CD4-positive, alpha-beta memory T cell (primary cell): ENCODE measurements around the gene PDE8A. TPM values are rescaled to one million over a fixed set of nuclear protein-coding genes. Genes with fewer than 3 reads are reported as not detected.

ENCODE experiments used
- CTCF ChIA-PET: fragments of 350-600 bp; sonication (Branson Sonifier 250); formaldehyde crosslinking; loops from one replicate; lab custom pipeline; 2021; ENCODE audit warnings: inconsistent platforms; ENCODE audit not compliant: partially characterized antibody; lab: Charles Lee
- POLR2A ChIA-PET: fragments of 350-600 bp; sonication (Branson Sonifier 250); formaldehyde crosslinking; loops from one replicate; lab custom pipeline; 2021; ENCODE audit not compliant: partially characterized antibody; lab: Charles Lee
- DNase-seq, 5 donors: peaks; one replicate each; pipeline versions ENCODE4 v3.0.0 to v3.0.0-alpha.2; 2020 to 2022; ENCODE audit warnings: mixed read lengths in 1 of 5
- H3K27ac ChIP-seq: one replicate; pipeline ENCODE4 v1.7.0; 2013; ENCODE audit warnings: low read depth, low read length
- H3K27me3 ChIP-seq: 2 replicates; pipeline ENCODE4 v1.7.0; 2013; ENCODE audit warnings: mild to moderate bottlenecking, low read length, moderate library complexity; ENCODE audit not compliant: insufficient read depth
- H3K36me3 ChIP-seq: 2 replicates; pipeline ENCODE4 v1.7.0; 2013; ENCODE audit warnings: mild to moderate bottlenecking, low read length, moderate library complexity; ENCODE audit not compliant: insufficient read depth
- H3K4me1 ChIP-seq: 2 replicates; pipeline ENCODE4 v1.7.0; 2013; ENCODE audit warnings: mild to moderate bottlenecking, low read length, moderate library complexity; ENCODE audit not compliant: insufficient read depth
- H3K4me3 ChIP-seq, 2 donors: one replicate each; pipeline ENCODE4 v1.7.0; 2013; ENCODE audit warnings: low read length in 2 of 2, mild to moderate bottlenecking in 1 of 2
- H3K9me3 ChIP-seq, 2 donors: one replicate each; pipeline ENCODE4 v1.7.0; 2013; ENCODE audit warnings: low read length in 2 of 2, control low read depth in 1 of 2; ENCODE audit not compliant: control insufficient read depth in 1 of 2
- H3K27ac Mint-ChIP-seq, 7 donors: one replicate each; pipeline ENCODE4 v1.8.0; 2020 to 2021; ENCODE audit warnings: mixed read lengths in 7 of 7, mild to moderate bottlenecking in 6 of 7, inconsistent platforms in 3 of 7, moderate library complexity in 3 of 7
- H3K27me3 Mint-ChIP-seq, 2 donors: one replicate each; pipeline ENCODE4 v1.8.0; 2020 to 2021; ENCODE audit warnings: mixed read lengths in 2 of 2
- H3K36me3 Mint-ChIP-seq, 2 donors: one replicate each; pipeline ENCODE4 v1.8.0; 2020 to 2021; ENCODE audit warnings: mixed read lengths in 2 of 2, inconsistent platforms in 1 of 2, mild to moderate bottlenecking in 1 of 2
- H3K4me1 Mint-ChIP-seq, 4 donors: one replicate each; pipeline ENCODE4 v1.8.0; 2020 to 2021; ENCODE audit warnings: mixed read lengths in 4 of 4, mild to moderate bottlenecking in 1 of 4
- H3K4me3 Mint-ChIP-seq, 8 donors: one replicate each; pipeline ENCODE4 v1.8.0; 2020 to 2021; ENCODE audit warnings: mixed read lengths in 8 of 8, mild to moderate bottlenecking in 7 of 8, moderate library complexity in 6 of 8, inconsistent platforms in 3 of 8
- H3K9me3 Mint-ChIP-seq, 8 donors: one replicate each; pipeline ENCODE4 v1.8.0; 2020 to 2021; ENCODE audit warnings: mixed read lengths in 8 of 8, mild to moderate bottlenecking in 5 of 8, inconsistent platforms in 3 of 8, moderate library complexity in 1 of 8
- intact Hi-C: fragments of 100-400 bp; cut with micrococcal nuclease; formaldehyde crosslinking; loops from one replicate; pipeline ENCODE4 v1.15.1; 2023
- polyA plus RNA-seq, 2 donors: library from polyadenylated mRNA; unstranded; fragments of 300-500 nt; fragmentation: Illumina TruSeq; gene quantifications; one replicate each; pipeline ENCODE4 v1.2.3, GENCODE V29; 2021
- total RNA-seq, 2 experiments: library from RNA; stranded (reverse); gene quantifications; one replicate each; pipeline ENCODE4 v1.2.3, GENCODE V29; 2021

The PDE8A gene
- 10 to 100 TPM; 39.2 to 41.3 TPM for total RNA-seq
- 1 to 10 TPM; 1.9 to 5.6 TPM for polyA plus RNA-seq

GRCh38 chr15:84981711-84982300 lies at the start of gene PDE8A:
PDE8A (plus strand) TSS chr15:84981856; CDS start chr15:84982163, 307 bp downstream.
- Histone ChIP-seq H3K36me3 (no peaks in the 10 kb centered on the region), H3K27ac (peak within 1 kb of the TSS; percentile 83), H3K4me3 (peak within 1 kb of the TSS; percentile 65 to 86), H3K27me3 (no peaks in the 10 kb centered on the region), H3K4me1 (peaks cover 48% of the 10 kb centered on the region), H3K9me3 (no peaks in the 10 kb centered on the region)
- Mint-ChIP-seq H3K9me3 (peaks cover 0 to 1% (median 0%) of the 10 kb centered on the region in 8 donors), H3K27me3 (no peaks in the 10 kb centered on the region), H3K36me3 (peaks cover 0 to 12% of the 10 kb centered on the region in 2 donors), H3K4me3 (peak within 1 kb of the TSS; percentile 94 to 99 (median 96)), H3K27ac (peak within 1 kb of the TSS; percentile 97 to 99 (median 98)), H3K4me1 (peaks cover 29 to 57% (median 44%) of the 10 kb centered on the region in 4 donors)
- peak; percentile 63 to 73 (median 67) for DNase-seq
- POLR2A ChIA-PET: interaction anchor here (0.6 to 3.8 kb wide), 26 partner anchors 7 to 601 kb away, joined by 3 to 25 read pairs (median 5); partner anchors contain the start of genes SEC11A and WDR73
- intact Hi-C loops: loop anchor here (1.0 to 2.0 kb wide), 5 partner anchors 8 to 399 kb away; partner anchors contain the start of genes AKAP13, WDR73 and ZSCAN2
- CTCF ChIA-PET: interaction anchor here (1.2 to 2.6 kb wide), 3 partner anchors 49 to 410 kb away, joined by 4 to 7 read pairs (median 5); no protein-coding TSS in a partner anchor

- POLR2A ChIA-PET: no interaction called here
- peaks cover 0 to 3% (median 0%) of the 10 kb centered on the region in 4 donors for H3K4me1 Mint-ChIP-seq
- CTCF ChIA-PET: no interaction called here
- Histone ChIP-seq H3K36me3 (no peaks in the 10 kb centered on the region), H3K9me3 (no peaks in the 10 kb centered on the region), H3K27ac (no peak overlapping the region), H3K4me3 (no peak overlapping the region), H3K27me3 (no peaks in the 10 kb centered on the region), H3K4me1 (no peaks in the 10 kb centered on the region)
- H3K4me3 Mint-ChIP-seq: no peak overlapping the region
- H3K27ac Mint-ChIP-seq: no peak overlapping the region
- H3K9me3 Mint-ChIP-seq: no peaks in the 10 kb centered on the region
- intact Hi-C loops: no loop called here
- peaks cover 4 to 8% of the 10 kb centered on the region in 2 donors for H3K27me3 Mint-ChIP-seq
- no peaks in the 10 kb centered on the region for H3K36me3 Mint-ChIP-seq
- DNase-seq: no peak
These were observed 46.5 kb upstream of the PDE8A start for GRCh38 chr15:84934942-84935729.

DNA sequence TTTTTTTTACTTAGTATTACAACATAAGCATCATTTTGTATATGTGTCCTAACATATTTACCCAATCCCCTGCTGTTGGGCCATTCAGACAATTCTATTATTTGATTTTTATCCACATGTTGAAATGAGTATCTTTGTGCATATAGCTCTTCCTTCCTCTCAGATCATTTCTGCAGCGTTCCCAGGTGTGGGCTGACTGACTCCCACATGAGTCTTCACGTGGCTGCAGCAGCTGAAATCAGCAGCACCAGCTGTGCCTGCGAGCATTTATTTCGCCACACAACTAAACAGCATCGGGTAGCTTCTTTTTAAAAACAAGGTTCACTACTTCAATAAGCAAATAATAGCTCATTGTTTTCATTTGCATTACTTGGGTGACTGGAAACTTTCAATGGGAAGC lies 44.5 kb upstream of the PDE8A start:
- POLR2A ChIA-PET: no interaction called here
- Histone ChIP-seq H3K4me1 (no peaks in the 10 kb centered on the region), H3K4me3 (no peak overlapping the region), H3K9me3 (no peaks in the 10 kb centered on the region), H3K36me3 (no peaks in the 10 kb centered on the region), H3K27me3 (no peaks in the 10 kb centered on the region), H3K27ac (no peak overlapping the region)
- CTCF ChIA-PET: interaction anchor here (0.7 to 0.9 kb wide), 2 partner anchors 9 to 107 kb away, joined by 3 to 4 read pairs; no protein-coding TSS in a partner anchor
- intact Hi-C loops: no loop called here
- peaks cover 0 to 3% (median 0%) of the 10 kb centered on the region in 4 donors for H3K4me1 Mint-ChIP-seq
- H3K27ac Mint-ChIP-seq: no peak overlapping the region
- H3K27me3 Mint-ChIP-seq: peaks cover 4 to 8% of the 10 kb centered on the region in 2 donors
- no peak overlapping the region for H3K4me3 Mint-ChIP-seq
- H3K9me3 Mint-ChIP-seq: peaks cover 0 to 4% (median 0%) of the 10 kb centered on the region in 8 donors
- H3K36me3 Mint-ChIP-seq: no peaks in the 10 kb centered on the region
- no peak for DNase-seq

- H3K4me3 Mint-ChIP-seq: no peak overlapping the region
- no peaks in the 10 kb centered on the region for H3K4me1 ChIP-seq
- H3K27ac Mint-ChIP-seq: no peak overlapping the region
These were observed 42.9 kb upstream of the PDE8A start for GRCh38 chr15:84938726-84939125.

DNA sequence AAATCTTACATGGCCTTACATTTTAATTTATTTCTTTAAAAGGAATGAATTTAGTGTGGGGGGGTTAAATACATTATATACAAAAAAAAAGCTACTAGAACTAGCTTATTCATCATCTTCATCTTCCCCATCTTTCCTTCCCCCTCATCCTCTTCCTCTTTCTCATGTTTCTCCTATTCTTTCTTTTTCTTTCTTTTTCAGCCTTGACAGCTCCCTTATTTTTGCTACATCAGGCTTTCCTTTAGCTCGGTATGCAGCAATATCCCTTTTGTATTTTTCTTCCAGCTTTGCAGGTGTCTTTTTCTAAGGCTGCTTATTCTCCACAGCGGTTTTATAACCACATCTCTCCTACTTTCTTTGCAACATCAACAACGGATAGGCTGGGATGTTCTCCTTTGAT lies 41.3 kb upstream of the PDE8A start:
- CTCF ChIA-PET: interaction anchor here (1.6 kb wide), 1 partner anchor 12 kb away, joined by 5 read pairs; no protein-coding TSS in a partner anchor
- POLR2A ChIA-PET: no interaction called here

More at GRCh38 chr15:84938726-84939125, 42.9 kb upstream of the PDE8A start:
- ChIA-PET POLR2A (no interaction called here), CTCF (interaction anchor here (0.5 kb wide), 1 partner anchor 301 kb away, joined by 3 read pairs; no protein-coding TSS in a partner anchor)
- Mint-ChIP-seq H3K9me3 (peaks cover 0 to 4% (median 0%) of the 10 kb centered on the region in 8 donors), H3K4me1 (peaks cover 0 to 3% (median 0%) of the 10 kb centered on the region in 4 donors), H3K27me3 (peaks cover 4 to 8% of the 10 kb centered on the region in 2 donors), H3K36me3 (no peaks in the 10 kb centered on the region)
- Histone ChIP-seq H3K4me3 (no peak overlapping the region), H3K36me3 (no peaks in the 10 kb centered on the region), H3K27me3 (no peaks in the 10 kb centered on the region), H3K27ac (no peak overlapping the region), H3K9me3 (no peaks in the 10 kb centered on the region)
- DNase-seq: no peak
- intact Hi-C loops: no loop called here

DNA sequence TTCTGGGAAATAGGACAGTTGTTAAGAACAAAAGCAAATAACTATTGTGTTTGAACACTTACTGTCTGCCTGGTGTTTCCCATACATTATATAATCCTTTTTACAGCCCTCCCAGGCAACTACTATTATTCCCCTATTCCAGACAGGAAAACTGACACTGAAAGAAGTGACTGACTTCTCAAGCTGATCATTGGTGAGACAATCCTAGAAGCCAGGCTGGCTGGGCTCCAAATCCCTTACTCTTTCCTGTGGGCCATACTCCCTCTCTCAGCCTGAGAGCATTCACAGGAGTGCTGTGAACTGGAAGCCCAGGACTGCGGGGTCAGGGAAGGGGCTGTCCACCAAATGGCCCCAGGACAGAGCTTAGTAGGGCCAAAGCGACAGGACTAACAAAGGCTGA lies 39.2 kb upstream of the PDE8A start:
- CTCF ChIA-PET: interaction anchor here (0.8 kb wide), 1 partner anchor 17 kb away, joined by 3 read pairs; no protein-coding TSS in a partner anchor
- H3K4me3 ChIP-seq: no peak overlapping the region

More for the DNA sequence above, 41.3 kb upstream of the PDE8A start:
- no peaks in the 10 kb centered on the region for H3K36me3 ChIP-seq
- intact Hi-C loops: no loop called here
- Mint-ChIP-seq H3K36me3 (no peaks in the 10 kb centered on the region), H3K9me3 (peaks cover 0 to 4% (median 0%) of the 10 kb centered on the region in 8 donors), H3K4me3 (no peak overlapping the region), H3K27me3 (peaks cover 4 to 8% of the 10 kb centered on the region in 2 donors), H3K4me1 (peaks cover 0 to 3% (median 0%) of the 10 kb centered on the region in 4 donors), H3K27ac (peak overlapping the region in 1 of 7 donors; percentile 3)
- H3K4me3 ChIP-seq: no peak overlapping the region
- no peaks in the 10 kb centered on the region for H3K4me1 ChIP-seq
- no peaks in the 10 kb centered on the region for H3K27me3 ChIP-seq
- H3K27ac ChIP-seq: no peak overlapping the region
- no peaks in the 10 kb centered on the region for H3K9me3 ChIP-seq
- DNase-seq: no peak

More for the DNA sequence above, 39.2 kb upstream of the PDE8A start:
- no peak overlapping the region for H3K27ac ChIP-seq
- H3K36me3 Mint-ChIP-seq: no peaks in the 10 kb centered on the region
- no peaks in the 10 kb centered on the region for H3K27me3 ChIP-seq
- peaks cover 0 to 4% (median 0%) of the 10 kb centered on the region in 8 donors for H3K9me3 Mint-ChIP-seq
- no peaks in the 10 kb centered on the region for H3K4me1 ChIP-seq
- POLR2A ChIA-PET: no interaction called here
- H3K4me3 Mint-ChIP-seq: no peak overlapping the region
- no peak for DNase-seq
- intact Hi-C loops: no loop called here
- H3K9me3 ChIP-seq: no peaks in the 10 kb centered on the region
- no peaks in the 10 kb centered on the region for H3K4me1 Mint-ChIP-seq
- H3K27ac Mint-ChIP-seq: no peak overlapping the region
- H3K36me3 ChIP-seq: no peaks in the 10 kb centered on the region
- peaks cover 2 to 8% of the 10 kb centered on the region in 2 donors for H3K27me3 Mint-ChIP-seq
